Islet of Langerhans (tissue), 1 donor: ENCODE results near the gene DENND10.
"Not testable (repeated sequence)": the region's sequence is repeated elsewhere in the genome, so short reads cannot be mapped to it uniquely, and the experiment has no call there.

ENCODE experiments used
- FAIRE-seq: peaks from one replicate; lab custom pipeline; 2011; peaks lifted over from hg19 to GRCh38; lab: Jason Lieb, UNC

DENND10 gene

DNA sequence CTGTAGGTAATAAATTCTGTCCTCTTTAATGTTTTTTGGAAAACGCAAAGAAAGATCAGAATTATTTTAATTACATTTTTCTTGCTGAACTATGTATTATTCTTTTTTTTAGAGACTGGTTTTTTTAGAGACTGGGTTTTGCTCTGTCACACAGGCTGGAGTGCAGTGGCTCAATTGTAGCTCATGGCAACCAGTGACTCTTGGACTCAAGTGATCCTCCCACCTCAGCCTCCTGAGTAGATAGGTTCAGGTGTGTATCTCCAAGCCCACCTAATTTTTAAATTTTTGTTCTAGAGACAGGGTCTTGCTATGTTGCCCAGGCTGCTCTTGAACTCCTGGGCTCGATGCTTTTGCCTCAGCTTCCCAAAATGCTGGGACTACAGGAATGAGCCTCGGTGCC lies 5.3 kb upstream of the DENND10 start:
- FAIRE-seq = no peak

DNA sequence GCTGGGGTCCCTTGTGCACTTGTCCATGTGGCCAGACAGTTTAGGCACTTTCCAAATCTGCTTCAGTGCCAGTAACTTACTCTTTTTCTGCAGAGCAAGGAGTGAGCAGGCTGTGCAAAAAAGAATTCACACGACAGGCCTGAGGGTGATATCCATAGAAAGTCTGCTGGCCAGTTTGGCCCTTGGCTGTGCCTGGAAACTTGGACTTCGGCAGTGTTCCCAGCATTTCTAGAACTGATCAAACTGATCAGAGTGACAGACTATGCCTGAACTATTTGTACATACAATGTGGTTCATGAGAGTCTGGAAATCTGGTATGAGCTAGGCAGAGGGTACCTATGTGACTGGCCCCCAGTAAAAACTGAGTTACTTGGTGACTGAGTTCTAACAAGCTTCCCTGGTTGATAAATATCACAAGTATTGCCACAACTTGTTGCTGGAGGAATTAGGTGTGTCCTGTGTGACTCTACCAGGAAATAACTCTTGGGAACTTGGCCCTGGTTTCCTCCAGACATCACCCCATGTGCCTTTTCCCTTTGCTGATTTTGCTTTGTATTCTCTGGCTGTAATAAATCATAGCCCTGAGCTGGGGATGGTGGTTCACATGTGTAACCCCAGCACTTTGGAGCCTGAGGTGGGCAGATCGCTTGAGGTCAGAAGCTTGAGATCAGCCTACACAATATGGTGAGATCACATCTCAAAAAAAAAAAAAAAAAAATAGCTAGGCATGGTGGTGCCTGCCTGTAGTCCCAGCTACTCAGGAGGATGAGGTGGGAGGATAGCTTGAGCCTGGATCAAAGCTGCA lies 3.3 kb upstream of the DENND10 start:
- FAIRE-seq = no peak

DNA sequence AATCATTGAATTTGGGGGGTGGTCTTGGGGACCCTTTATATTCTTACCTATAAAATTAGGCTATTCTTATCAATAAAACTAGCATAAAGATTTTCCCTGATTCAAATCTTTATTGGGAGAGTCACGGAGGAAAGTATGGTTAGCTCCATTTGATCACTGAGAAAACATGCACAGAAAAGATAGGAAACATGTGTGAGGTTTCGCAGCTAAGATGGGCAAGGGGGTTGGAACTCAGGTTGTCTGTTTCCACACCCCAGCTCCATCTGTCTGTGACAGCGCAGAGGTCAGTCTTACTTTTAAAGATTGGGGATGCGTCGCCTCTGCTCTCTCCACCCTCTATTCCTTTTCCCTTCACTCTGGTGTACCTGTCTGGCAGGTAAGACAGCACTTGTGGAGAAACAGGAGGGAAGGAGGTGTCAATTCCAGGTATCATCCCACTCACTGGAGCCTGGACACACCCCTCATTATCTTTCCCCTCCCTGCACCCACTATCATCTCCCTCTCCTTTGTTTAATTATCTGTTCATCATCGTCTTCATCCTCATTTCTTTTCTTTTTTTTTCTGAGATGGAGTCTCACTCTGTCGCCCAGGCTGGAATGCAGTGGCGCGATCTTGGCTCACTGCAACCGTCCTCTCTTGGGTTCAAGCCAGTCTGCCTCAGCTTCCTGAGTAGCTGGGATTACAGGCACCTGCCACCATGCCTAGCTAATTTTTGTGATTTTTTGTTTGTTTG lies 2.4 kb upstream of the DENND10 start:
- FAIRE-seq = no peak

DNA sequence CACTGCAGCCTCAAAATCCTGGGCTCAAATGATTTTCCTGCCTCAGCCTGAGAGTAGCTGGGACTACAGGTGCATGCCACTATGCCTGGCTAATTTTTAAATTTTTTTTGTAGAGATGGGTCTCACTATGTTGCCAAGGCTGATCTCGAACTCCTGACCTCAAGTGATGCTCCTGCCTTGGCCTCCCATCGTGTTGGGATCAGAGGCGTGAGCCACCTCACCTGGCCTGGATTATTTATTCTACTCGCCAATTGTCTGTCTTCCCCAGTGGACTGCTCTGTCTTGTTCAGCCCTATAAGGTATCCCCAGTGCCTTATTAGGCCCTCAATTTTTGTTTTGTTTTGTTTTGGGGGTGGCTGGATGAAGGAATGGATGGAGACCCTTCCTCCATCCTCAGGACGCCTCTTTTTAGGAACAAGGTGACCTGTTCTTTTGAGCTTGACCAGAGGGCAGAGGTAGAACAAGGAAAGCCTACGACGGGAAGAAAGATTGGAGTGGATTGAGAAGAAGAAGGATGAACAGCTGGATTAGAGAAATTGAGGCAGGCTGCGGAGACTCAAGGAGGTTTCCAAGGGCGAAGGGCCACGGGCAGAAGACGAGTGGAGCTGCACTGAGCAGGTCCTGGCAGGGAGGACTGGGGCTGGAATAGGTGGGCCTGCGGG lies 541 bp upstream of the DENND10 start:
- FAIRE-seq = no peak

DNA sequence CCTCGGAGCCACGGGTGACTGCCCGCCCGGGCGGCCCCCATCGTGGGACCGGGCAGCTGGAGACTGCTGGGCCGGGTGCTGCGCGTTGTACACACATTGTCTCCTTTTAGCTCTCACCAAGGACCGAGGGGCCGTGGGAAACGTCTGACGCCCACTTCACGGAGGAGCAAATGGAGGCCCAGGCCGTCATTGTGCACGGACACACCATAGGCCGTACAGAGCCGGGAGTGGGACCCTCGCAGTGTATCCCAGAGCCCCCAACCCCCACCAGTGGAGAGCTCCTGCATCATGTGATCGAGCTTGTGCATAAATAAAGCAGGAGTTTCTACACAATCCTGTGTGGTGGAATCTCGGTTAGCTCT lies 722 bp downstream of the DENND10 start:
- FAIRE-seq = no peak

- FAIRE-seq = no peak
These were observed 1.2 kb downstream of the DENND10 start for GRCh38 chr10:119105155-119105554.

GRCh38 chr10:119105899-119106298 lies 2.0 kb downstream of the DENND10 start:
- FAIRE-seq = not testable (repeated sequence)

- FAIRE-seq = not testable (repeated sequence)
These were observed 3.2 kb downstream of the DENND10 start for GRCh38 chr10:119107106-119107505.

DNA sequence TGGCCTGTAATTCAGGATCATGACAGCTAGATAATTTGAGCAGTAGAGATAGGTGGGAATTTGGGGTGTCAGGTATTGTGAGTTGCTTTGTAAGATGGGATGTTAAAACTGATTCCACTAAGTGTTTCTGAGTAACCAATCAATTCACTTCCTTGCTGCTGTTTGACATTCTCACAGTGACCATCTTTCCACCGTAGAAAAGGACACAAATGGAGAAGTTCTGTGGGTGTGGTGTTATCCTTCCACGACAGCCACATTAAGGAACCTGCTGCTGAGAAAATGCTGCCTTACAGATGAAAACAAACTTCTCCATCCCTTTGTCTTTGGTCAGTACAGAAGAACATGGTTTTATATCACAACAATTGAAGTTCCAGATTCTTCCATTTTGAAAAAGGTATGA lies 3.9 kb downstream of the DENND10 start:
- FAIRE-seq = not testable (repeated sequence)

DNA sequence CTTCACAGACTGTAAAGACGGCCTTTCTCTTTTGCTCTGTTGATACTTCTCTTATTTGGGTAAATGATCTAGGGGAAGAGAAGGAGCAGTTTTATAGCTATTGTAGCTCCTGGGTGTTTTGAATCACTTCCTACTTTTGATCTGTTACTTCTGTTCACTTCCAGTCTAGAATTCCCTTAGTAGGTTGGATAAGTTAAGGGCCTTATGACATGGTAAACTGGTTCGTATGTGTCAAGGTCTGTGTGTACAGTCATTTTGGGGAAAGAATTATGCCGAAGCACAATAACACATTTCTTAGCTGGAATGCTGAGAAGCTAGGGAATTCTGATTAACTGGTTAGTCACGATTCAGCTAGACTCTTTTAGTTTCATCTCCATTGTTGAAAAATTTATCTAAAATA lies 8.1 kb downstream of the DENND10 start:
- no peak for FAIRE-seq

- FAIRE-seq = no peak
These were observed 10.1 kb downstream of the DENND10 start for GRCh38 chr10:119113751-119114732.

DNA sequence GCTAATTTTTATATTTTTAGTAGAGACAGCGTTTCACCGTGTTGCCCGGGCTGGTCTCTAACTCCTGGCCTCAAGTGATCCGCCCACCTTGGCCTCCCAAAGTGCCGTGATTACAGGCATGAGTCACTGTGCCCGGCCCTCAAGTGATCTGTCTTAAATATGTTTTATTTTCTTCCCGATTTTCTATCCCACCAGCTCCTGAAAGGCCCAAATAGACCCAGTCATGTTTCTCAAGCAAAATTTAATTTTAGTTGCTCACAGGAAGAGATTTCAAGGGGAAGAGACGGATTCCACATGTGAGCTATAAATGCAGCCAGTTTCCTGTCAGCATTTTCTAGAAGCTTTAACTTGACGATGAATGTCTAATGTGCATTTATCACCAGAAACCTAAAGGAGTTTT lies 12.0 kb downstream of the DENND10 start:
- FAIRE-seq = no peak

DNA sequence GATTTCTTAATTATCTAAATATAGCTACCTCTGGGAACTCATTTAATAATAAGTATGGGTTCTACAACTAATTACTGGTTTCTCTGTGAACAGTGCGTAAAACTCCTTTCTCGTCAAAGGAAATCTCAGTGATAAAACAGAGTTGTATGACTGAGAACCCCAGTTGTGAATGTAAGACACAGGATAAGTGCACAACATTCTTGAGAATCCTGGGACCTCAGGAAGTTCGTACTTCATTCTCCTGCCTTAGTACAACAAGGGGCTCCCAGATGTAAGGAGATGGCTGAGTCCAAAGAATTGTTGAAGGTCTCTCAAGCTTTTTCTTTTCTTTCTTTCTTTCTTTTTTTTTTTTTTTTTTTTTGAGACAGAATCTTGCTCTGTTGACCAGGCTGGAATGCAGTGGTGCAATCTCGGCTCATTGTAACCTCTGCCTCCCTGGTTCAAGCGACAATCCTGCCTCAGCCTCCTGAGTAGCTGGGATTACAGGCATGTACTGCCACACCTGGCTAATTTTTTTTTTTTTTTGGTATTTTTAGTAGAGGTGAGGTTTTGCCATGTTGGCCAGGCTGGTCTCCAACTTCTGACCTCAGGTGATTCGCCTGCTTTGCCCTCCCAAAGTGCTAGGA lies 12.5 kb downstream of the DENND10 start:
- FAIRE-seq = no peak

- FAIRE-seq = no peak
These were observed 14.3 kb downstream of the DENND10 start for GRCh38 chr10:119118231-119118630.

DNA sequence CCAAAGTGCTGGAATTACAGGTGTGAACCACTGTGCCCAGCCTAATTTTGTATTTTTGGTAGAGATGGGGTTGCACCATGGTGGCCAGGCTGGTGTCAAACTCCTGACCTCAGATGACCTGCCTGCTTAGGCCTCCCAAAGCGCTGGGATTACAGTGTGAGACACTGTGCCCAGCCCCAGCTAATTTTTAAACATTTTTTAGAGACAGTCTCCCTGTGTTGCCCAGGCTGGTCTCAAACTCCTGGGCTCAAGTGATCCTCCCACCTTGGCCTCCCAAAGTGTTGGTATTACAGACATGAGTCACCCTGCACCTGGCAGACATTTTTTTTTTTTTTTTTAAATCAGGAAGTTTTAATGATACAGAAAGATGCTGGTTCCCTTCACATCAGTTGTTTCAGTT lies 15.5 kb downstream of the DENND10 start:
- FAIRE-seq = no peak

- no peak for FAIRE-seq
These were observed 16.5 kb downstream of the DENND10 start for GRCh38 chr10:119120413-119120867.

- FAIRE-seq = no peak
These were observed 17.0 kb downstream of the DENND10 start for GRCh38 chr10:119120875-119121274.

DNA sequence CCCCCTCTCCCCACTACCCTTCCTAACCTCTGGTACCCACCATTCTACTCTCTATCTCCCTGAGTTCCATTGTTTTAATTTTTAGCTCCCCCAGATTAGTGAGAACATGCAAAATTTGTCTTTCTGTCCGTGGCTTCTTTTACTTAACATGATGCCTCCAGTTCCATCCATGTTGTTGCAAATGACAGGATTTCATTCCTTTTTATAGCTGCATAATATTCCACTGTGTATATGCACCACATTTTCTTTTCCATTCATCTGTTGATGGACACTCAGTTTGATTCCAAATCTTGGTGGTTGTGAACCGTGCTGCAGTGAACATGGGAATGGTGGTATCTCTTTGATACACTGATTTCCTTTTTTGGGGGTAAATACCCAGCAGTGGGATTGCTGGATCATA lies 22.0 kb downstream of the DENND10 start:
- FAIRE-seq = no peak

GRCh38 chr10:119129721-119130120 lies 25.8 kb downstream of the DENND10 start:
- no peak for FAIRE-seq

DNA sequence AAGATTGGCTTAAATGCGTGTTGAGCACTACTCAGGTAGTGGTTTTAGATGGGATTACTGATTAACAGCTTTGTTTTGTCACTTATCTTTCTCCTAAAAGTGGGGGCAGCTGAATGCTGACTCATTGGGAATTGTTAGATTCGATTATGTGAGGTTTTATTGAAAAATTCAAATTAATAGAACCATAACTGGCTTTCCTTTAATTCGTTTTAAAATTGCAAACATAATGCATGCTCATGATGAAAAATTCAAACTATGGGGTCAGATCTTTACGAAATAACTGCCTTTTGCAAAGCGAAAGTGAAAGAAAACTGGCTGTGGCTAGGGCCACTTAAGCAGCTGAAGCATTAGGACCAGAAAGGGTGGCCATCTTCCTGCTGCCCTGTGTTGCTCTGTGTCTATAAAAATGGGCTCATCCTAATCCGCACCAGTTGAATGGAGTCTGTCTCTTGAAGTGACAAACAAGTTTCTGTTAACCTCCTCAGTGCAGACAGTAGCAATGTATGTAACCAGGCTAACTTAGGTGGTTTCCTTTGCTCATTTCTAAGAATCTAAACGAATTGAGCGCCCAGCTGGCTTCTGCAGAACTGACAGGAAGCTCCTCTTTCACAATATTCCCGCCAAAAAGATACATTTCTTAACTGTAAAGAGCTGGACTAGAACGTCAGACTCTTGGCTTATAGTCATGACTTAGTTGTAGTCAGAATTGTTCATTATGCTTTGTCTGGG lies 27.8 kb downstream of the DENND10 start:
- no peak for FAIRE-seq
